Endothelial cell of umbilical vein (primary cell): Measurements from ENCODE around the gene ZMAT5. TPM values are rescaled to one million over a fixed set of nuclear protein-coding genes. Genes with fewer than 3 reads are reported as not detected.

Source experiments
- BruUV-seq: library from RNA; stranded (reverse); fragments of 400-500 nt; replicated peaks from 2 replicates; lab custom pipeline; 2021; lab: Mats Ljungman, UMichigan
- CTCF ChIA-PET: fragments of 300-600, 350-600 bp; sonication (Branson Sonifier 250); formaldehyde crosslinking; loops from one replicate; lab custom pipeline; 2021; ENCODE audit warnings: antibody characterized with exemption, inconsistent platforms; lab: Charles Lee
- POLR2A ChIA-PET: fragments of 300-600, 350-600 bp; sonication (Branson Sonifier 250); formaldehyde crosslinking; loops from one replicate; lab custom pipeline; 2021; ENCODE audit warnings: antibody characterized with exemption, inconsistent platforms; lab: Charles Lee
- DNase-seq: peaks from one replicate; pipeline ENCODE4 v3.0.0-alpha.2; 2011; ENCODE audit warnings: low read depth, low spot score
- FAIRE-seq: peaks from 2 replicates; lab custom pipeline; 2011; peaks lifted over from hg19 to GRCh38; lab: Jason Lieb, UNC
- H2AFZ ChIP-seq: 2 replicates; pipeline ENCODE4 v1.6.0; 2012; ENCODE audit warnings: low read depth, low read length, control low read depth, inconsistent platforms
- H3K27ac ChIP-seq: 2 replicates; pipeline ENCODE4 v1.5.1; 2011; ENCODE audit warnings: low read depth, mild to moderate bottlenecking, control low read depth, low read length, moderate library complexity; ENCODE audit not compliant: insufficient read depth
- H3K27me3 ChIP-seq, 2 experiments: 2 replicates each; pipeline versions ENCODE4 v1.6.0 to v1.6.1; 2011; ENCODE audit warnings: low read length in 2 of 2, mixed read lengths in 1 of 2; ENCODE audit not compliant: control insufficient read depth in 2 of 2, insufficient read depth in 2 of 2
- H3K36me3 ChIP-seq, 2 experiments: 2 replicates in 1 of 2; 3 replicates in 1 of 2; pipeline ENCODE4 v1.5.1; 2011; ENCODE audit warnings: low read length in 2 of 2, mild to moderate bottlenecking in 1 of 2, moderate library complexity in 1 of 2; ENCODE audit not compliant: control insufficient read depth in 2 of 2, insufficient read depth in 2 of 2; ENCODE audit errors: extremely low read depth in 1 of 2
- H3K4me1 ChIP-seq: 3 replicates; pipeline ENCODE4 v1.5.1; 2011; ENCODE audit warnings: mild to moderate bottlenecking, low read length; ENCODE audit not compliant: control insufficient read depth, insufficient read depth; ENCODE audit errors: extremely low read depth
- H3K4me2 ChIP-seq: 2 replicates; pipeline ENCODE4 v1.6.1; 2011; ENCODE audit warnings: low read length, control low read depth, mixed read lengths; ENCODE audit not compliant: insufficient read depth
- H3K4me3 ChIP-seq, 3 experiments: fragments of 200-600 bp in 1 of 3; sonication (generic), shearing (Covaris generic) in 1 of 3; replicated peaks in 1 of 3; 2 replicates each; pipeline ENCODE4 v1.5.1; 2011 to 2016; ENCODE audit warnings: control low read depth in 3 of 3, low read length in 3 of 3, mild to moderate bottlenecking in 2 of 3, inconsistent platforms in 1 of 3, low read depth in 1 of 3, moderate library complexity in 1 of 3; ENCODE audit not compliant: insufficient read depth in 1 of 3
- H3K79me2 ChIP-seq: 2 replicates; pipeline ENCODE4 v1.6.0; 2012; ENCODE audit warnings: low read length, inconsistent platforms; ENCODE audit not compliant: control insufficient read depth, insufficient read depth
- H3K9ac ChIP-seq: replicated peaks from 2 replicates; pipeline ENCODE3; 2011; ENCODE audit warnings: low read length, control low read depth; ENCODE audit not compliant: insufficient read depth; ENCODE audit errors: extremely low read depth
- H3K9me1 ChIP-seq: replicated peaks from 3 replicates; pipeline ENCODE4 v1.6.0; 2011; ENCODE audit warnings: mild to moderate bottlenecking, low read length; ENCODE audit not compliant: control insufficient read depth, insufficient read depth; ENCODE audit errors: extremely low read depth
- H3K9me3 ChIP-seq: replicated peaks from 2 replicates; pipeline ENCODE4 v1.5.1; 2012; ENCODE audit warnings: low read length, inconsistent platforms; ENCODE audit not compliant: control insufficient read depth, insufficient read depth
- H4K20me1 ChIP-seq: replicated peaks from 2 replicates; pipeline ENCODE3; 2011; ENCODE audit warnings: mild to moderate bottlenecking, low read length; ENCODE audit not compliant: control insufficient read depth, insufficient read depth; ENCODE audit errors: extremely low read depth
- CTCF ChIP-seq, 2 donors: IDR thresholded peaks; 1 replicate in 1 of 2; 2 replicates in 1 of 2; pipeline ENCODE4 v1.5.1; 2011; ENCODE audit warnings: low read length in 2 of 2, mild to moderate bottlenecking in 2 of 2, moderate library complexity in 2 of 2, control low read depth in 1 of 2, inconsistent platforms in 1 of 2, low read depth in 1 of 2; ENCODE audit not compliant: insufficient read depth in 1 of 2; ENCODE audit errors: extremely low read depth in 1 of 2
- EZH2 ChIP-seq: IDR thresholded peaks from 2 replicates; pipeline ENCODE4 v1.6.1; 2012; ENCODE audit warnings: borderline replicate concordance, low read depth, mild to moderate bottlenecking, moderate library complexity, low read length, inconsistent platforms; ENCODE audit not compliant: severe bottlenecking
- FOS ChIP-seq: IDR thresholded peaks from 2 replicates; pipeline ENCODE4 v1.6.1; 2011; ENCODE audit warnings: mild to moderate bottlenecking, low read length, moderate library complexity, borderline replicate concordance; ENCODE audit not compliant: insufficient read depth
- GATA2 ChIP-seq: IDR thresholded peaks from 2 replicates; pipeline ENCODE4 v1.7.0; 2011; ENCODE audit warnings: low read depth, mild to moderate bottlenecking, moderate library complexity, mixed read lengths, low read length; ENCODE audit not compliant: insufficient read length, insufficient read depth
- JUN ChIP-seq: IDR thresholded peaks from 2 replicates; pipeline ENCODE4 v1.6.1; 2011; ENCODE audit warnings: borderline replicate concordance, low read depth; ENCODE audit not compliant: insufficient read length, insufficient read depth
- MAX ChIP-seq: IDR thresholded peaks from 2 replicates; pipeline ENCODE4 v1.6.1; 2011; ENCODE audit not compliant: insufficient read depth, insufficient read length
- MYC ChIP-seq: IDR thresholded peaks from one replicate; pipeline ENCODE4 v1.6.1; 2011; ENCODE audit warnings: mild to moderate bottlenecking, low read depth, low read length
- POLR2A ChIP-seq: IDR thresholded peaks from 2 replicates; pipeline ENCODE4 v1.6.1; 2012; ENCODE audit warnings: low read depth, mild to moderate bottlenecking, control low read depth, low read length
- POLR2AphosphoS5 ChIP-seq: IDR thresholded peaks from 2 replicates; pipeline ENCODE4 v1.6.1; 2012; ENCODE audit warnings: low read depth, mild to moderate bottlenecking, control low read depth, low read length, moderate library complexity; ENCODE audit not compliant: insufficient read depth
- dilution Hi-C: fragments of 300-500 bp; cut with MboI; formaldehyde crosslinking; loops from one replicate; pipeline ENCODE4 v1.15.0; 2019; ENCODE audit warnings: low sequenced_read_pairs; ENCODE audit not compliant: extremely low pct_ligation_motif_present
- intact Hi-C: fragments of 100-400 bp; cut with micrococcal nuclease; formaldehyde crosslinking; loops from one replicate; pipeline ENCODE4 v1.10.0; 2022
- polyA plus RNA-seq, 4 experiments: library from polyadenylated mRNA; depleted of rRNA in 3 of 4; stranded (reverse) in 3 of 4; unstranded in 1 of 4; fragments of >200 nt; gene quantifications; 2 replicates each; pipeline versions ENCODE4 v1.2.1 to v1.2.3, GENCODE V29; 2011 to 2012; ENCODE audit warnings: missing spikeins in 1 of 4
- total RNA-seq: library from RNA; stranded (reverse); gene quantifications from 2 replicates; pipeline ENCODE4 v1.2.3, GENCODE V29; 2021

The ZMAT5 gene
- total and polyA plus RNA-seq, 2 donors (not counting 3 experiments of a cell fraction or from before 2014, with no cell fraction given), result 24.9 to 43.6 TPM

- BruUV-seq, result no TSS peak
- intact Hi-C loops, result no loop called here
- H3K4me3 ChIP-seq, result no peak overlapping the region
- peaks cover 10% of the 10 kb centered on the region for H3K4me1 ChIP-seq
- ChIA-PET POLR2A (no interaction called here), CTCF (interaction anchor here (1.2 to 1.7 kb wide), 2 partner anchors 8 to 307 kb away, joined by 3 to 4 read pairs; no protein-coding TSS in a partner anchor)
- dilution Hi-C loops, result no loop called here
- H3K36me3 ChIP-seq, result peaks cover 3 to 16% of the 10 kb centered on the region in 2 experiments
- no peak for FAIRE-seq
- no peak overlapping the region for H3K4me2 ChIP-seq
- H3K9ac ChIP-seq, result no peak overlapping the region
- no peaks in the 10 kb centered on the region for H3K79me2 ChIP-seq
- no peaks in the 10 kb centered on the region for H3K9me1 ChIP-seq
- DNase-seq, result no peak
- no peak overlapping the region for H3K27ac ChIP-seq
- TF ChIP-seq GATA2, result no peak
- TF ChIP-seq JUN, result no peak
- no peak for TF ChIP-seq MAX
- no peak for TF ChIP-seq POLR2A
- TF ChIP-seq FOS, result no peak
- TF ChIP-seq CTCF (IDR thresholded peaks at IDR 0.05; ENCODE audit: extremely low read depth in 1 of 2, insufficient read depth in 1 of 2, low read depth in 1 of 2, low read length in 2 of 2), result no peak
- no peak for TF ChIP-seq MYC
- TF ChIP-seq POLR2AphosphoS5, result no peak
- no peak for TF ChIP-seq EZH2
- peaks cover 6 to 8% of the 10 kb centered on the region in 2 experiments for H3K27me3 ChIP-seq
- H2AFZ ChIP-seq, result no peak overlapping the region
- H4K20me1 ChIP-seq, result no peaks in the 10 kb centered on the region
- H3K9me3 ChIP-seq, result no peaks in the 10 kb centered on the region
These were observed 68.8 kb downstream of the ZMAT5 start for GRCh38 chr22:29697853-29698598.
